Stimulated activated CD4-positive, alpha-beta T cell treated with anti-CD3 and anti-CD28 coated beads, Interleukin-1b, Interleukin-23, amount 100 ng/mL, for 48 hours (primary cell): ENCODE data around the gene CCDC158.
"Not testable (repeated sequence)": the region's sequence is repeated elsewhere in the genome, so short reads cannot be mapped to it uniquely, and the experiment has no call there.

Experiments used
- DNase-seq: peaks from one replicate; pipeline ENCODE4 v3.0.0-alpha.2; 2020

The CCDC158 gene

DNA sequence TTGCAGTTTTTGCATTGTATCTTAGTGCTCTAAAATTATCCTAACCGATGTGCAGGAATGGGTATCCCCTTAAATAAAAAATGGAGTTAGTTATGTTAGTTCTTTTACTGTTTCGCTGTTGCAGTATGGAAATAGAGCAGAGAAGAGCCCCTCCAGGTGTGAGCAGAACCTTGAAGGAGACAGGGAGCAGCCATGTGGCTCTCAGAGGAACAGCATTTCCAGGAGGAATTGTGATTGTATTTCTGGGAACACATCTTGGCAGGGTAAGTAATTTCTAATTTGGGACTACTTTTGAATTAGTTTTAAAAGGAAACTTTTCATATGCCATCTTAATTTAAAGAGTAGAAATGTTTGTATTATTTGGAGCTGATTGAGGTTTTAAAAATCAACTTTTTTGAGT is 5.3 kb upstream of the CCDC158 start:
- no peak for DNase-seq

DNA sequence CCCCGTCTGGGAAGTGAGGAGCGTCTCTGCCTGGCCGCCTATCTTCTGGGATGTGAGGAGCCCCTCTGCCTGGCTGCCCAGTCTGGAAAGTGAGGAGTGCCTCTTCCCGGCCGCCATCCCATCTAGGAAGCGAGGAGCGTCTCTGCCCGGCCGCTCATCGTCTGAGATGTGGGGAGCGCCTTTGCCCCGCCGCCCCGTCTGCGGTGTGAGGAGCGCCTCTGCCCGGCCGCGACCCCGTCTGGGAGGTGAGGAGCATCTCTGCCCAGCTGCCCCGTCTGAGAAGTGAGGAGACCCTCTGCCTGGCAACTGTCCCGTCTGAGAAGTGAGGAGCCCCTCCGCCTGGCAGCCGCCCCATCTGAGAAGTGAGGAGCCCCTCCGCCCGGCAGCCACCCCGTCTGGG is 2.2 kb upstream of the CCDC158 start:
- DNase-seq, result not testable (repeated sequence)

DNA sequence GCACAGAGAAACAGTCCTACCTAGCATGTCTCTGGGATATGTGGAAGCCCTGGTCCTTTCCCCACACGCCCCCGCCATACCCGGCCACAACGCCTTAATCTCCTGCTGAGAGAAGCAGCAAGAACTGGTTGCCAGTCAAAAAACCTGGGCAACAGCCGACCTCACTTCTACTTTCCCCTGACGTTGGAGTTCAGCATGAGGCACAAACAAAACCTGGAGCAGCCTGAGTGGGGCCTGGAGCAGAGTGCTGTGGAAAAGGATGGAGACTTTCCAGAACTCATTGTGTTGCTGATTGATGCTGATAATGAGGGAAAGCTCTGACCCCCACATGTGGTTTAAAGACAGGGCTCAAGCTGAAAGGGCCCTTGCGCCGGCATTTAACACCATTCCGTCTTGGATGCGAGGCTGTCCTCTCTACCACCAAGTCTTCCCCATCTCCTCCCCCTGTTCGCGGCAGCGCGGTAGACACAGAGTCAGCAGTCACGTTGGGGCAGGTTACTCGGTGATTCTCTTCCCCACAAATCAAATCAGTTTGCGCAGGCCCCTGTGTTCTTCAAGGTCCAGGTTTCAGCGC is 666 bp downstream of the CCDC158 start:
- no peak for DNase-seq

DNA sequence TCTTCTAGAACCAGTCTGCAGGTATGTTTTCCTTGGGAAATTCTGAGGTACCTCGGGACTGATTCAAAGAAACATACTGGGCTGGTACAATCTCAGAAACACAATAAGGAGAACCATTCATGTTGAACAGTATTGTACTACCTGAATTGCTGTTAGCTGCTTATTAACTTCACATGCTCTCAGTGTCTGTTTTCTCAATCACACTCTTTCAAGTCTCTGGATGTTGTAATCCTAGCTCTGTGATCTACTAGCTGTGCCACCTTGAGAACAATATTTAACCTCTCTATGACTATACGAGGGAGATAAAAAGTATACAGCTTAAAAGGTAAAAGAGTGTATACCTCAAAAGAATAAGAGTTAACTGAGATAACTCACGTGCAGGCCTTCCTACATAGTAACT is 10.3 kb downstream of the CCDC158 start:
- DNase-seq, result no peak

DNA sequence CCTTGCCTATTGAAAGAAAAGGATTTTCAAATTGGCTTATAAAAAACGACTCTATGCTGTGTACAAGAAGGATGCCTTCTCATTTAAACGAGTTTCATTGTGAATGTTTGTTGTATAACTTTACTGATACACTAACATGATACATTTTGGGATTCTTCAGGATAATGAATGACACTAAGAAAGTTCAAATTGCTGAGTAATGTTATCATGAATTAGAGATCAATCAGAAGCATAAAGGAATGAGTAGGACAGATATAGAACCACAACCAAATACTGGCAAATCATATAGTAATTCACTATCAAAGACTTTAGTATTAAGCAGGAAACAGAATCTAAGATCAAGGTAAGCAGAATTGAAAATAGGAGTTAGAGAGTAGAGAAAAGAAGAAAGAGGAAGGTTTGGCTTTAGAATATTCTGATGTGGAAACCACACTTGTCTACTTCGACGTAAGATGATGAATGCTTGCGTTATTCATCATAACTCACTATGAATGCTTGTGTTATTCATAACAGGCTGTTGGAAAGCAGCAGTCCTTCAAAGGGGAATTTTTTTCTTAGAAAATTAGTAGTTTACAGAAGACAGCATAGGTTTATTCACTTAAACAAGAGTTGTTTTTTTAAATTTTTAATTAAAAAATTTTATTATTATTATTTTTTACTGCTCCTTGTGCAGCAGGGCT is 13.4 kb downstream of the CCDC158 start:
- DNase-seq, result no peak

DNA sequence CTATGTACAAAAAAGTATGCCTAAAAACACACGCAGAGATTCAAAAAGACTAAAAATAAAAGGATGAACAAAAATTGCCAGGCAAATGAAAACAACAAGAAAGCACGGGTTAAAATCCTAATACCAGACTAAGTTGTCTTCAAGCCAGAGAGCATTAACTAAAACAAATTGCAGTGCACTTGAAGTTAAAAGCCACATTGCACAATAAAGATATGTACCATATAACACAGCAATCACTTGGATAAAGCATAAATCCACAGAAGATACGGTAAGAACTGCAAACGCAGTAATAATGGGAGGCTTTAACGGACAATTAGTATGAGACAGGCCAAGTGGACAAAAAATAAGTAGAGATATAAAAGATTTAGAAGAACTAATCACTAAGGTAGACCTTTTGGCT is 14.9 kb downstream of the CCDC158 start:
- no peak for DNase-seq

DNA sequence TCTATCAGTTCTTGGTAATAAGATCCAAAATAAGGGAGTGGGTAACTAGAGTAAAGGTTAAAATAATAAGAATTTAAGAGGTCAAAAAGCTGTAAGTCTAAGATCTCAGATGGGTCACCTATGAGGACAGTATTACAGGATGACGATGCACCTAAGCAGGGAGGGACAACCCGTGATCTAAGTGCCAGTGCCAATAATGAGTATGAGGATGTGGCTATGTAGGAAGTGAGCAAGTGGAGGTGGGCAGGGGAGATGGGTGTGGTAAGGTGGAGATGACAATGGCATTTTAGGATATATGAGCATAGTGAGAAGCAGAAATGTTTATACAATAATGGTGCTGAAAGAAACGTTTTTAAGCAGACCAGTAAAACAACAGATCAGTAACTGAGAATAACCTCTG is 19.3 kb downstream of the CCDC158 start:
- no peak for DNase-seq

DNA sequence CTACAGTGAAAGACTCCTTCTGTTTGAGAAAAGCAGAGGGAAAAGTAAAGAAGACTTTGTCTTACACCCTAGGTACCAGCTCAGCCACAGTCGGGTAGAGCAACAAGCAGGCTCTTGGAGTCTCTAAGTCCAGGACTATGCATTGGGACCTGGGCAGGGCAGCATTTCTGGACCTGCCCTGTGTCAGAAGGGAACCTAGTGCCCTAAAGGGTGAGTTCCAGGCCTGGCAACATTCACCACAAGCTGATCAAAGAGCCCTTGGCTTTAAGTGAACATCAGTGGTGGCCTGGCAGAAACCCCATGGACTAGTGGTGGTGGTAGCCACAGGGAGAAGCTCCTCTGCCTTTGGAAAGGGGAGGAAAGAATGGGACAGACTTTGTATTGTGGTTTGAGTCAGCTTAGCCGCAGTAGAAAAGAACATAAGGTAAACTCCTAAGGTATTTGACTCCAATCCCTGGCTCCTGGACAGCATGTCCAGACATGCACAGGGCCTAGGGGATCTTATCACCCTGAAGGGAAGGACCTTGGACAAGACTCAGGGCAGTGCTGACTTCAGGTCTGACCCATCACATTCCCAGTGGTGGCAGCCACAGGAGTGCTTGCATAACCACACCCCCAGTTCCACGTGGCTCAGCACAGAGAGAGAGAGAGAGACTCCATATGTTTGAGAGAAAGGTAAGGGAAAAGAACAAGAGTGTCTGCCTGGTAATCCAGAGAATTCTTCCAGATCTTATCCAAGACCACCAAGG is 32.6 kb downstream of the CCDC158 start:
- DNase-seq, result no peak

DNA sequence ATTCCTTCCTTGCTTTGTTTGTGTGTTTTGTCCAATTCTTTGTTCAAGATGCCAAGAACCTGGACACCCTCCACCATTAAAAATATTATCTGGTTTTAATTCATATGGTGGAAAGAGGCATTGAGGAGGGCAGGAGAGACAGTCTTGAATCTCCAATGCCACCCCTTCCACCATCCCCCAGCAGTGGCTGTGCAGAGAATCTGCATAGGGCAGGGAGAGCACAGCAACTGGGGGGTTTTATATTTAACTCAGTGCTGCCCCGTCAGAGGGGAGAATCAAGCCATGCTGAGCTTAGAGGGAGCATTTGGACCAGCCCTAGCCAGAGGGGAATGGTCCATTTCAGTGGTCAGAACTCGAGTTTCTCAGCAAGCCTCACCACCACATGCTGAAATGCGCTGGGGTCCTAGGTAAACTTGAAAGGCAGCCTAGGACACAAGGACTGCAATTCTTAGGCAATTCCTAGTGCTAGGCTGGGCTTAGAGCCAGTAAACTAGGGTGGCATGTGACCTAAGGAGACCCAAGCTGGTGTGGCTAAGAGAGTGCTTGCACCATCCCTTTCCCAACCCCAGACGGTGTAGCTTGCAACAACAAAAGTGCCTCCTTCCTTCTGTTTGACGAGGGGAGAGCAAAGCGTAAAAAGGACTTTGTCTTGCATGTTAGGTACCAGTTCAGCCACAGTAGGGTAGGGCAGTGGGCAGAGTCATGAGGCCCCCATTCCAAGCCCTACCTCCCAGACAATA is 34.2 kb downstream of the CCDC158 start:
- no peak for DNase-seq

DNA sequence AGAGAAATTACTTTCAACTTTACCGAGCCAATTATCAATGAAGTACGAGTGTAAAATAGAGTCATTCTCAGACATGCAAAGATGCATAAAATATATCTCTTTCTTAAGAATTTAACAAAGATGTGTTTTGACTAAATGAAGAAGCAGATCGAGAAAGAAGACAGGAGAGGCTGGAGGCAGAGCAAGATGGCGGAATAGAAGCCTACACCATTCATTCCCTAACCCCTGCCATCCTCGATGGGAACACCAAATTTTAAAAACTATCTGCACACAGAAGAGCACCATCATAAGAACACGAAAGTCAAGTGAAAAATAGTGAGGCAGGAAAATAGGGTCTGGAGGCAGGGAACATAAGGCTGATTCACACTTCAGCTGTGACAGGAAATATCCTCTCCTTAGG is 35.0 kb downstream of the CCDC158 start:
- no peak for DNase-seq

DNA sequence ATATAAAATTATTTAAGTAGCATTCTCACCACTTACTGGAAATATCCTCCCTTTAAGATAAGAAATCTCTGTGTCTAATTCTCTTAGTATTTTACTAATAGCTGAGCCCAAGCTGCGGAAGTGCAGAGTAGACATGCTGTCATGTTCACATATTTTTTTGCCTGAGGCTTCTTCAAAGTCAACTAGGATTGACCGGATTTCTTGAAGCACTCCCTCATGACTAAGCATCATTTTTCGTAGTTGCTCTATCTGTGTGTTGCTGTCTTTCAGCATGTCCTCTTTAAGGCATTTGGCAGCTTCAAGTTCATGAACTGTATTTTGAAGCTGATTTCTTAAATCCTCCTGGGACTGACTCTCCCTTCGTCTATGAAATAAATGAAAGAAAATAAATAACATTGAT is 36.9 kb downstream of the CCDC158 start:
- DNase-seq, result no peak

DNA sequence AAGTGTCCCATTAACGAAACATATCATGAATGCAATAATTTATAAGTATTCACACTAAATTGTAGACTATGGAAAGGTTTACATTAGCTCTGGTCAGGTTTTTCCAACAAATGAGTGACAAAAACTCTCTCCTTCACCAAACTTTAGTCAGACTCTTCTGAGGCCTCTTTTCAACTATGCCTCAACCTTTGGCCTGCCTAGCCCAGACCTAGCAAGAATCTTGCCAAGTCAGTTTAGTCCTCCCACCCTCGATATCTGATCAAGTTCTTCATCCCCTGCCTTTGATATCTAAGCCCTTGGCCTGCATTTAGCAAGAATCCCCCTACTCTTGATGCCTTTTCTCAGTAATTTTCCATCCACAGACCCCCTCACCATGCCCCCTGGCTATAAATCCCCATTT is 37.9 kb downstream of the CCDC158 start:
- no peak for DNase-seq

DNA sequence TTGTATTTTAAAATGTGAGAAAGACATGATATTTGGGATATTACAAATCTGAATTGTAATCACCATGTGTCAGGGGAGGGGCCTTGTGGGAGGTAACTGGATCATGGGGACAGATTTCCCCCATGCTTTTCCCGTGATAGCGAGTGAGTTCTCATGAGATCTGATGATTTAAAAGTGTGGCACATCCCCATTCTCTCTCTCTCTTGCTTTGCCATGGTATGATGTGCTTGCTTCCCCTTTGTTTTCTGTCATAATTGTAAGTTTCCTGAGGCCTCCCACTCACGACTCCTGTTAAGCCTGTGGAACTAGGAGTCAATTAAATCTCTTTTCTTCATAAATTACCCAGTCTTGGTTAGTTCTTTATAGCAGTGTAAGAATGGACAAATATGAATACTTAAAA is 39.0 kb downstream of the CCDC158 start:
- DNase-seq, result no peak

DNA sequence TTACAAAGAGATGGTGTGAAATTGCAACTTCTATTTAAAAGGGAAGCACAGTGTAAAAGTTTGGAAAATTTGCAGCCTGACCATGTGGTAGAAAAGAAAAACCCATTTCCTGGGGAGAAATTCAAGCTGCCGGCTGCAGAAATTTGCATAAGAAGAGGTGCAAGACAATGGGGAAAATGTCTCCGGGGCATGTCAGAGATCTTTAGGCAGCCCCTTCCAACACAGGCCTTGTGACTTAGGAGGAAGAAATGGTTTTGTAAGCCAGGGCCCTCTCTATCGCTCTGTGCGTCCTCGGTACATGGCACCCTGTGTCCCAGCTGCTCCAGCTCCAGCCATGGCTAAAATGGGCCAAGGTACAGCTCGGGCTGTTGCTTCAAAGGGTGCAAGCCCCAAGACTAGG is 40.4 kb downstream of the CCDC158 start:
- no peak for DNase-seq

DNA sequence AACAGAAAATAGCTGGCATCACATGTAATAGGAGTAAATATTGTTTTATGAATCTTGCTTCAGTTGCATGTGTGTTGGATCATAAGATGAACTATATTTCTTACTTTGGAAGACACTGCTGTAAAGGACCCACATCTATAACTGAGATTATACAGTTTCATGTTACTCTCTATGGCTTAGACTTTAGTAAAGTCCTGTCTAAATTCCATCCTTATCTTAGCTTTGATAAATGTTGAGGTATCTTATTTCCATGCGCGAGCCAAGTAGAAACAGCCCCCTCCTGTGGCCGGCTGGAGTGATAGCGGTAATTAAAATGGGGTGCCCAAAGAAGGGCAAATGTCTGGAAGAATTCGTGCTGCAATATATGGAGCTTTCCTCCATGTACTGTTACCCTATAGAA is 43.0 kb downstream of the CCDC158 start:
- DNase-seq, result peak; percentile 25

DNA sequence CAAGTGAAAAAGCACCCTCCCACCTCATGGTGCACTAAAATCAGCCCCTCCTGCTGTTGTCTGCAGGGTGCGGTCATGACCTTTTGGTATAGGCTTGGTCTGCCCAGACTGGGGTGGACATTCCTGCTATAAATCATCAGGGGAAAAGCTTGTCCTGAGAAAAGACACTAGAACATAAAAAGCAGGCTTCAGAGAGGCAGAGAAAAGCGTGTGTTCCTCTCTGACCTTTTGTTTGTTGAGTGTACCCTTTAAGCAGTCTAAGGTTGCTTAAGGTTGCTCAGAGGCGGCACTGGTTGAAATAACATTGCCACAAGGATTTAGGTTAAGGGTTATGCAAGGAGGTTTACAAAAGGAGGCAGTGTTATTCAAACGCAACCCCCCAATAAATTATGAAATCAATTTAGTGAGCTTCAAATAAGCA is 43.5 kb downstream of the CCDC158 start:
- no peak for DNase-seq

DNA sequence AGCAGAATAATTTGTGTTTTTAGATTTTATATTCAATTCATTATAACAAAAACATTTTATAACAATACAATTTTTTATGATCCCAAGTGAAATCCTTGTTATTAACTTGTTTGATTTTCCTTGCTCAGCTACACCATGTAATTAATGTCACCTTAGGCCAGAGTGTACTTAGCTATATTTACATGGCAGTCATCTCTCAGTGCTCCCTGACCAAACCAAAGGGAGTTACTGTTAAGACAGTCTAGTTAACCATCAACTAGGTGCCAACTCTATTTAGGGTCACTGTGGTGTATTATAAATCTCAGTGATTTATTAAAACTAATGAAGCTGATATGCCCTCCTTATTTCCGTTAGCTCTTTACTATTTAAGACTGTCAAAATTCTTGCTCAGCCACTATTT is 44.4 kb downstream of the CCDC158 start:
- no peak for DNase-seq

DNA sequence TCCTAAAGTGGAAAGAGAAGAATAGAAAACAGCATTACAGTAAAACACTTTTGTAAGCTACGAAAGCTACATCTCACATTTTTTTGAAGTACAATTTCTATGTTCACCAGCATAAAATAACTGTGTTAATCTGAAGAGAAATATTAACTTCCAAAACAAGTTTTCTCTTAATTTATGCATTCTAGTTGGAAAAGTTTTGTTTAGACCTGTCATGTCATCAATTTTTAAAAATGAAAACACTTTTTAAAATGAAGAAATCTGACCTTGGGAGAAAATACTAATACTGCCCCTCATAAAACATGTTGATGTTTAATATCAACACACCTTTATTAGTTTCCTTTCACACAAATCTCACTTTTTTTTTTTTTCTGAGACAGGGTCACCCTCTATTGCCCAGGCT is 45.2 kb downstream of the CCDC158 start:
- no peak for DNase-seq

DNA sequence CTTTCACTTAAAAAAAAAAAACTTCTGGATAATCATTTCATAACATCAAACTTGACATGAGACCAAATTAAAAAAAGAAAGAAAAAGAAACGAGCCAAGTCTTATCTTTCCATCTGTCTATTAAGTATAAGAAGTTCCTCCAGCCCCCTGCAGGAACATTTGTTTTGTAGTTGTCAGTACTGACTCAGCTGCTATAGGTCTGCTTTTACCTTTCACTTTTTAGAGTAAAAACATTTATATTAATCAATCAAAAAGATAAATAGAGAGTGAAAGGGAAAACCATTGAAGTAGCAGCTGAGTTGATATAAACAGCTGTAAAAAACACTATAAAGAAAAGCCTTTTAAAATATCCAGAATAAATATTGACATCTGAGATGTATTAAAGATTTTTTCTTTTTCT is 46.1 kb downstream of the CCDC158 start:
- DNase-seq, result no peak

DNA sequence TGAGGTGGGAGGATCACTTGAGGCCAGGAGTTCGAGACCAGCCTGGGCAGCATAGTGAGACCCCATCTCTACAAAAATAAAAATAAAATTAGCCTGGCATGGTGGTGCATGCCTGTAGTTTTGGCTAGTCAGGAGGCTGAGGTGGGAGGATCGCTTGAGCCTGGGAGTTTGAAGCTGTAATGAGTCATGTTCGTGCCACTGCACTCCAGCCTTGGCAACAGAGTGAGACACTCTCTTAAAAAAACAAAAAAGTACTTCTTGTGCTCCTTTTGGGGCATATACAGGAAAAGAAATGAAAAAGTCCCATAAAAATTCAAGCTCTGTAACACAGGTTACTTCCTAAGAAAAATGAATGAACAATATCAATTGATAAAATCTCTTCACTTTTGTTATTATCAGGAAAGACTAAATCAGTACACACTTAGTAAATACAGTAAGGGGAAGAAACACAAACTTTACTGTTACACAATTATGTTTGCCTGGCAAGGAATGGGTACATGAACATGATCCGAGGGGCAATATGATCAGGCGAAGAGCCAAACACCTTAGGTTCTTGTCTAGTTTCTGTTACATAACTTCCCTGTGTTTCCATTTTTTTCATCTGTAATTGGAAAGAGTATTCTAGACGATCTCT is 46.9 kb downstream of the CCDC158 start:
- no peak for DNase-seq

DNA sequence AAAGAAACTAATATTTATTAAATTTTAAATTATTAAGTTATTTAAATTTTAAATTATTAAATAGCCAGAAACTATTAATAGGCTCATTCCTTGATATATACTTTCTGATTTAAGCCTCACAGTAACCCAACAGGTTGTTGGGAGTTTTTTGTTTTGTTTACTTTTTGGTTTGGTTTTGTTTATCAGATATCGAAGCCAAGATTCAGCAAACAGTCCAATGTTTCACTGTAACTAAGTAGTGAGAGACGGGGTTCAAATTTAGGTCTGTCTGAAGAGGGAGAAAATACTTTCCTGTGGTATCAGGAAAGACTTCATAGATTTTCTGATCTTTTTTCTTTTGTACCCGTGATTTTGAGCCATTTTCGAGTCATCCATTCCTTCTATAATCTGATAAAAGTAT is 54.2 kb downstream of the CCDC158 start:
- no peak for DNase-seq

DNA sequence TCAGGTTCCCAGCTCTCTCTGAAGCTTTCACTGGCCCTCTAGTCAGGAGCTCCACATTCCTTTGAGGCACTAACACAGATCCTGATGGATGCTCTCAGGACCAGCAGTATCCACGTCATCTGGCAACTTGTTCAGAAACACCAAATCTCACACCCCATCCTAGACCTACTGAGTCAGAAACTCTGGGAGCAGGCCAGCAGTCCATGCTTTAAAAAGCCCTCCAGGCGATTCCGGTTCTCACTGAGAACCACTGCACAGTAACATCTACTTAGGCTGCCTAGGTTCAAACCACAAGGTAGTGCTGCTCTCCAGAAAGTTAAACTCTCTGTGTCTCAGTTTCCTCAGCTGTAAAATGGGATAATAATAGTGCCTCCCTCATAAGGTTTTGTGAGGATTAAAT is 55.3 kb downstream of the CCDC158 start:
- no peak for DNase-seq

DNA sequence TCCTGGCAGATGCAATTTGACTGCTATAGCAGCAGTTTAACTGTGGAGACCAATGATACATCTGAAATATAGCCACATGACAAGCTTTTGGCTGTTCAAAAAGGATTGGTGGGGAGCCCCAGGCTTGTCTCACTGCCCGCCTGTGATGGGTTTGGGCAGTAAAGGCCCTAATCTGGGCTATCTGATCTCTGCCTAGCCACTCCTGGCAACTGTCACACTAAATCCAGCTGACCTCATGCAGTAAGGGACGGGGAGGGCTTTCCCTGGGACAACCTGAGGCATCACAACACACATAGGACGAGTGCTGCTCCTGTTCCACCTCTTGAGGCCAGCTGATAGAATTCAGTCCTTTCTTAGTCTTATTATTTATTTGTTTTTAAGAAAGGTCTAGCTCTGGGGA is 56.2 kb downstream of the CCDC158 start:
- DNase-seq, result no peak
